ENCODE data around the gene NTNG2. TPM values are rescaled to one million over a fixed set of nuclear protein-coding genes. Genes with fewer than 3 reads are reported as not detected.

Gene NTNG2
- total and polyA plus RNA-seq, 9 of the 15 experiments (the other 6 are each of a cell fraction or from before 2014, with no cell fraction given), result 0.01 to 0.11 (median 0.09) TPM; not detected in 6

DNA sequence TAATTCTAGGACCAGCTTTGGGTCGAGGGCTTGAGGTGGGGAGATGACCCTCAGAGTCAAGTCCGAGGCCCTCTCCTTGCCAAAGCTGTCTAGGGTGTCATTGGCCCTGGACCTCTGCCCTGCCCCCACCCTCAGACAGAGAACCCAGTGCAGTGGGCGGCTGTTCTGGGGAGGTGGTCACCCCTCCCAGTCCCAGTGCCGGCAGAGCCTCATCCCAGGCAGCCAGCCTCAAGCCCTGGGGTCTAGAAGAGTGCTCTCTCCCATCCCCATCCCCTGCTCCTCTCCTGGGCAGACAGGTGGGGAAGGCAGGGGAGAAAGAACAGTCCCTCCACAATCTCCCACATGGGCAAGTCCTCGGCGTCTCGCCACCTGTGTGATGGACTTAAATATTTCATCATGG, 7.0 kb downstream of the NTNG2 start:
- in situ Hi-C loops (cut with MboI), result no loop called here
- intact Hi-C loops (cut with micrococcal nuclease), result loop anchor here (5.0 kb wide), 3 partner anchors 83 to 408 kb away; no protein-coding TSS in a partner anchor
- no peak for TF ChIP-seq RB1 (IDR thresholded peaks at IDR 0.05; ENCODE audit: low read depth)
- TF ChIP-seq STAG1 (CRISPR knock-in tag; IDR thresholded peaks at IDR 0.05; ENCODE audit: borderline replicate concordance), result no peak
- no peak overlapping the region for H3K4me2 ChIP-seq (ENCODE audit: insufficient read depth, low read length)
- 3% methylated on average over 7 of the region's 7 CpGs for WGBS (ENCODE audit: insufficient coverage, low coverage, missing lambda C conversion rate)
- DNase-seq (ENCODE audit: extremely low read depth in 1 of 4, low spot score in 3 of 4), result no peak
- no peaks in the 10 kb centered on the region for H3K36me3 ChIP-seq (ENCODE audit: control insufficient read depth, insufficient read depth, low read length)
- no peak for ATAC-seq
- H4K20me1 ChIP-seq (replicated peaks; ENCODE audit: control insufficient read depth, insufficient read depth, low read length), result peaks cover 36% of the 10 kb centered on the region
- BruUV-seq (replicated peaks), result no TSS peak
- no peak overlapping the region for H3K4me3 ChIP-seq
- H3K9me1 ChIP-seq (ENCODE audit: control insufficient read depth, insufficient read depth, low read length), result no peaks in the 10 kb centered on the region
- no peak for FAIRE-seq
- peaks cover 27 to 71% of the 10 kb centered on the region in 2 experiments for H3K27me3 ChIP-seq (ENCODE audit: control insufficient read depth in 2 of 2, insufficient read depth in 2 of 2, low read length in 2 of 2)
- peaks cover 0 to 11% of the 10 kb centered on the region in 2 experiments; a peak in 2 of 5 replicates for H3K4me1 ChIP-seq (replicated peaks in 1 of 2; ENCODE audit: control insufficient read depth in 2 of 2, insufficient read depth in 2 of 2, low read length in 2 of 2)
- POLR2A ChIA-PET, result interaction anchor here (0.5 to 1.0 kb wide), 2 partner anchors 69 to 430 kb away, joined by 3 to 4 read pairs; no protein-coding TSS in a partner anchor
- CTCF ChIA-PET (ENCODE audit: low intra/inter-chr PET ratio), result interaction anchor here (0.6 to 1.3 kb wide), 2 partner anchors 67 to 83 kb away, joined by 3 to 7 read pairs; no protein-coding TSS in a partner anchor
- H3K27ac ChIP-seq (ENCODE audit: extremely low read depth, low read depth, low read length), result no peak overlapping the region
- H2AFZ ChIP-seq (ENCODE audit: low read depth, low read length), result no peak overlapping the region
- H3K9me3 ChIP-seq (replicated peaks; ENCODE audit: control insufficient read depth, insufficient read depth, low read depth, low read length), result no peaks in the 10 kb centered on the region
- H3K9ac ChIP-seq (ENCODE audit: insufficient read depth in 1 of 2, low read depth in 2 of 2, low read length in 2 of 2), result no peak overlapping the region
- no peaks in the 10 kb centered on the region for H3K79me2 ChIP-seq (ENCODE audit: control insufficient read depth, insufficient read depth, low read length)

DNA sequence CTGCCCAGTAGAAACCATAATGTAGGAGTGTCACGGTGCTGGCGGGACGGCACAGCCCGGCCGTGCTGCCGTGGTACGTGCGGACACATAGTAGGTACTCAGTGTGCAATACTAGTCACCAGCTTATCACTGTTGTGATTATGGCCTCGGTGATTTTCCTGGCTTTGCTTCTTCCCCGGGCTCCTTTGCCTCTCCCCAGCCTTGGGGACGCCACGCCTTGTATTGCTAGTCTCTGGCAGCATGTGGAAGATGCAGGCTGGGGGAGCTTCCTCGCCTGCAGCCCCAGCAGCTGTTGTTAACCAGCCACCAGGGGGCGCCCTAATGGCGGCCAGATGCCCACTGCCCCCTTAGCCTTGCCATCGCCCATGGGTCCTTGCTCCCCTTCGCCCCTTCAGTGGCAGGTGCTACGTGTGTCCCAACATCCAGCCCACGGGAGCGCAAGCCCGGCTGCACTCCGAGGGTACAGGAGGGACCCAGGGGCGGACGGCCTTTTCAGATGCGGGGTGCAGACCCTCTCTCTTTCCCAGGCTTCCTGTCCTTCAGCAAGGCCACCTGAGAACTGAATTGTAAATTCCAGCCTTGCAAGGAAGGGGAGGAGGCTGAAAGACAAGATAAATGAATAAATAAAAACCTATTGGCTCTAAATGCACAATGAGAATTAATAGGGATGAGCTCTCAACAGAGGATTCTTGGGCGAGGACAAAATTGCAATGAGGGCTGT, 8.0 kb downstream of the NTNG2 start:
- H3K27me3 ChIP-seq (ENCODE audit: control insufficient read depth in 2 of 2, insufficient read depth in 2 of 2, low read length in 2 of 2), result peaks cover 26 to 69% of the 10 kb centered on the region in 2 experiments
- intact Hi-C loops (cut with micrococcal nuclease), result loop anchor here (1.0 to 5.0 kb wide), 4 partner anchors 66 to 408 kb away; no protein-coding TSS in a partner anchor
- peak; percentile 78 for TF ChIP-seq SMC3 (conservative IDR thresholded peaks at IDR 0.05; ENCODE audit: insufficient read depth, low read depth, low read length)
- TF ChIP-seq, protein P1, sequence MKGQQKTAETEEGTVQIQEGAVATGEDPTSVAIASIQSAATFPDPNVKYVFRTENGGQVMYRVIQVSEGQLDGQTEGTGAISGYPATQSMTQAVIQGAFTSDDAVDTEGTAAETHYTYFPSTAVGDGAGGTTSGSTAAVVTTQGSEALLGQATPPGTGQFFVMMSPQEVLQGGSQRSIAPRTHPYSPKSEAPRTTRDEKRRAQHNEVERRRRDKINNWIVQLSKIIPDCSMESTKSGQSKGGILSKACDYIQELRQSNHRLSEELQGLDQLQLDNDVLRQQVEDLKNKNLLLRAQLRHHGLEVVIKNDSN (CRISPR knock-in tag; IDR thresholded peaks at IDR 0.05), result no peak
- TF ChIP-seq MED1 (CRISPR knock-in tag; IDR thresholded peaks at IDR 0.05; ENCODE audit: borderline replicate concordance), result no peak
- no peak for TF ChIP-seq BACH1 (tag; IDR thresholded peaks at IDR 0.05)
- TF ChIP-seq BRD9 (IDR thresholded peaks at IDR 0.05; ENCODE audit: low read depth, partially characterized antibody), result no peak
- TF ChIP-seq TOE1 (IDR thresholded peaks at IDR 0.05; ENCODE audit: borderline replicate concordance), result no peak
- 0 out of 2 replicates have a peak, but pooled peaks have one; percentile 18 for TF ChIP-seq TOE1 (CRISPR knock-in tag; IDR thresholded peaks at IDR 0.05; ENCODE audit: borderline replicate concordance, low read depth)
- no peak for TF ChIP-seq TRIM28 (IDR thresholded peaks at IDR 0.05)
- no peak for TF ChIP-seq SNIP1 (IDR thresholded peaks at IDR 0.05; ENCODE audit: low read depth)
- 0 out of 2 replicates have a peak, but pooled peaks have one; percentile 37 for TF ChIP-seq MYNN (IDR thresholded peaks at IDR 0.05)
- no peak for TF ChIP-seq MYNN (CRISPR knock-in tag; IDR thresholded peaks at IDR 0.05)
- TF ChIP-seq GABPB1 (CRISPR knock-in tag; IDR thresholded peaks at IDR 0.05), result no peak
- TF ChIP-seq ARNT (IDR thresholded peaks at IDR 0.05), result no peak
- 0 out of 2 replicates have a peak, but pooled peaks have one; percentile 25 for TF ChIP-seq HDAC8 (tag; IDR thresholded peaks at IDR 0.05)

More for the DNA sequence above, 8.0 kb downstream of the NTNG2 start:
- Histone ChIP-seq H3K9me1 (ENCODE audit: control insufficient read depth, insufficient read depth, low read length) (no peaks in the 10 kb centered on the region), H3K4me2 (ENCODE audit: insufficient read depth, low read length) (no peak overlapping the region), H3K9me3 (replicated peaks; ENCODE audit: control insufficient read depth, insufficient read depth, low read depth, low read length) (no peaks in the 10 kb centered on the region), H3K9ac (ENCODE audit: insufficient read depth in 1 of 2, low read depth in 2 of 2, low read length in 2 of 2) (no peak overlapping the region), H4K20me1 (replicated peaks; ENCODE audit: control insufficient read depth, insufficient read depth, low read length) (peaks cover 36% of the 10 kb centered on the region), H3K27ac (ENCODE audit: extremely low read depth, low read depth, low read length) (no peak overlapping the region), H3K79me2 (ENCODE audit: control insufficient read depth, insufficient read depth, low read length) (no peaks in the 10 kb centered on the region), H3K4me3 (no peak overlapping the region), H3K4me1 (replicated peaks in 1 of 2; ENCODE audit: control insufficient read depth in 2 of 2, insufficient read depth in 2 of 2, low read length in 2 of 2) (peaks cover 0 to 11% of the 10 kb centered on the region in 2 experiments; a peak in 1 of 5 replicates), H3K36me3 (ENCODE audit: control insufficient read depth, insufficient read depth, low read length) (no peaks in the 10 kb centered on the region), H2AFZ (ENCODE audit: low read depth, low read length) (no peak overlapping the region)
- no TSS peak for BruUV-seq (replicated peaks)
- ATAC-seq, result peak; percentile 89
- FAIRE-seq, result peak; percentile 72
- DNase-seq (ENCODE audit: extremely low read depth in 1 of 4, low spot score in 3 of 4), result peak; percentile 73 to 86 (median 80)
- WGBS (ENCODE audit: insufficient coverage, low coverage, missing lambda C conversion rate), result 28% methylated on average over 19 of the region's 26 CpGs
- ChIA-PET POLR2A (interaction anchor here (0.7 to 0.8 kb wide), 2 partner anchors 52 to 732 kb away, joined by 3 read pairs; no protein-coding TSS in a partner anchor), CTCF (ENCODE audit: low intra/inter-chr PET ratio) (interaction anchor here (1.2 to 1.5 kb wide), 3 partner anchors 66 to 99 kb away, joined by 5 to 7 read pairs (median 6); no protein-coding TSS in a partner anchor)
- in situ Hi-C loops (cut with MboI), result no loop called here
